GM13976 (cell line): ENCODE results near the gene DLL4.
A peak's percentile ranks its signal among the peaks of the same experiment; 100 is the strongest.

Experiments used
- DNase-seq: peaks from one replicate; pipeline ENCODE4 v3.0.0; 2012; ENCODE audit warnings: low spot score
- in situ Hi-C: fragments of 300-500 bp; cut with MboI; formaldehyde crosslinking; loops from one replicate; pipeline ENCODE4 v1.12.0; 2022; ENCODE audit warnings: low sequenced_read_pairs, mixed read lengths, inconsistent platforms; ENCODE audit not compliant: unreplicated experiment
- TF ChIP-seq, protein P1 (sequence below): IDR thresholded peaks from 2 replicates; pipeline ENCODE4 v1.5.1; 2012; ENCODE audit warnings: borderline replicate concordance, mild to moderate bottlenecking; ENCODE audit not compliant: insufficient read depth; ENCODE audit errors: extremely low read depth, missing control alignments, control extremely low read depth

Gene DLL4

DNA sequence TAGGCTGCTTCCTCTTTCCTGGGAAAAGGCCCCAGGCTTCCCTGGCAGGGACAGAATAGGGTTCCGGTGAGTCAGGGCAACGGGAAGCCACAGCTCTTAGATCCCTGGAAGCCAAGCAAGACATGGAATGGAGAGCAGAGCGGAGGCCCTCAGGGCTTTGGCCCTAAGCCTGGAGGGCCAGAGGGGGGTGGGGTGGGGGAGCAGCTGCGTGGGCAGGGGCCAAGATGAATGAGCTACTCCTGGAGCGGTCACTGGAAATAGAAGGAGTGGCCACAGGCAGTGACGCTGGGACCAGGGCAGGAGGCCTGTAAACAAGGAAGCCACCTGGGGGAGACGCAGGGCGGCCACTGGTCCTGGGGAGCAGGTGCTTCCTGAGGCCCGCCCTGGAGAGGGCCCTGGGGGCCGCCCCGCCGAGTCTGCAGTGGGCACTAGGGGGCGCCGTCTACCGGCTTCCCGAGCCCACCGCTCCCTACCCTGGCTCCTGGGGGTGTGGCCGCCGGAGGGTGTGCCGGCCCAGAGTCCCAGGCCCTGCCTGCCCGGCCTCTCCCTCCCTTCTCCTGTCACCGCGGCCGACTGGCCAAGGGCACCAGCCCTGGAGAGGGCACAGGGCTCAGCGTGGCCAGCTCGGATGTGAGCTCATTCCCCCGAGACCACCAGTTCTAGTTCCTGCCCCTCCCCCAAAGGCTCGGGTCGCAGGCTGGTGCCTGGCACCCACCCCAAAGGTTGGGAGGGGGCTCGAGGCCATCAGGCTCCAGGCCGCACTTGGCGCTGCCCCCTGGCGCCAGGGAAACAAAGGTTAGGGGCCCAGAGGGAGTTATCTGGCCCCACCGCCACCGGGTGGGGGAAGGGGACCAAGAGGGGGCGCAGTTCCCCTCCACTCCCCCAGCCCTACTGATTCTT is 22.8 kb upstream of the DLL4 start:
- TF ChIP-seq, protein P1, sequence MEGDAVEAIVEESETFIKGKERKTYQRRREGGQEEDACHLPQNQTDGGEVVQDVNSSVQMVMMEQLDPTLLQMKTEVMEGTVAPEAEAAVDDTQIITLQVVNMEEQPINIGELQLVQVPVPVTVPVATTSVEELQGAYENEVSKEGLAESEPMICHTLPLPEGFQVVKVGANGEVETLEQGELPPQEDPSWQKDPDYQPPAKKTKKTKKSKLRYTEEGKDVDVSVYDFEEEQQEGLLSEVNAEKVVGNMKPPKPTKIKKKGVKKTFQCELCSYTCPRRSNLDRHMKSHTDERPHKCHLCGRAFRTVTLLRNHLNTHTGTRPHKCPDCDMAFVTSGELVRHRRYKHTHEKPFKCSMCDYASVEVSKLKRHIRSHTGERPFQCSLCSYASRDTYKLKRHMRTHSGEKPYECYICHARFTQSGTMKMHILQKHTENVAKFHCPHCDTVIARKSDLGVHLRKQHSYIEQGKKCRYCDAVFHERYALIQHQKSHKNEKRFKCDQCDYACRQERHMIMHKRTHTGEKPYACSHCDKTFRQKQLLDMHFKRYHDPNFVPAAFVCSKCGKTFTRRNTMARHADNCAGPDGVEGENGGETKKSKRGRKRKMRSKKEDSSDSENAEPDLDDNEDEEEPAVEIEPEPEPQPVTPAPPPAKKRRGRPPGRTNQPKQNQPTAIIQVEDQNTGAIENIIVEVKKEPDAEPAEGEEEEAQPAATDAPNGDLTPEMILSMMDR, result peak; percentile 79
- in situ Hi-C loops, result loop anchor here (25.0 kb wide), 1 partner anchor 106 kb away; no protein-coding TSS in a partner anchor
- DNase-seq, result peak; percentile 88

DNA sequence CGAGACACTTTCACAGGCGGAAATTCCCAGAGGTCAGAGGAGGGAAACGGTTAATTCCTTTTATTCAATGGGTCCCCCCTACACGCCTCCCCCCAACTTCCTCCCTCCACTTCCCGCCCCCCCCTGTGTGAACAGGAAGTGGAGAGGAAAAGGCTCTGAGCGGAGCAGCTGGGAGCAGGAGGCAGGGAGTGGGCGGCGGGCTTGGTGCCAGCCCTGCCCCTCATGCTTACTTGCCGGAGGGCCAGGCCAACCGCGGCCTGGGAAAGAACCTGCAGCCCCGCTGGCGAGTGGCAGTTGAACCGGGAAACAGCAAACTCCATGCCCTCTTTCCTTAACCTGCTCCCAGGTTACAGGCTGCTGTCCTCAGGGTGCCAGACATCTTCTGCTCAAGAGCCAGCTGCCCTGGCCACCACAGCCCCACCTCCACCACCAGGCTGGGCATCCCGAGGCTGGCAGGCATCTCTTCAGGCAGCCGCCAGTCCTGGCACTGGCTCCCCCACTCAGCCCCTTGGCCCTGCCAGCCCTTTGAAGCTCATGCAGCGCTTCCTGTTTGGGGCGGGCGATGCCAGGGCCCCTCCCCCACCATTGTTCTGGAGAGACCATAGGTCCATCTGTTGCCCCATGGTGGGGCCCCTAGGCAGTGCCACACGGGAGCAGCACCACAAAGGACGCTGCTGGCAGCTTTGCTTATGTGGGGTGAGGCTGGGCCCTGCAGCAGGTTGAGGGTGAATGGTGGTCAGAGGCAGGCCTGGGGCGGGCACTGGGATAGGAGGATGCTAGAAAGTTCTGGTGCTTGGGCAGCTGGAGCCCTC is 21.9 kb upstream of the DLL4 start:
- TF ChIP-seq, protein P1, result no peak
- in situ Hi-C loops, result loop anchor here (25.0 kb wide), 1 partner anchor 105 kb away; no protein-coding TSS in a partner anchor
- no peak for DNase-seq

DNA sequence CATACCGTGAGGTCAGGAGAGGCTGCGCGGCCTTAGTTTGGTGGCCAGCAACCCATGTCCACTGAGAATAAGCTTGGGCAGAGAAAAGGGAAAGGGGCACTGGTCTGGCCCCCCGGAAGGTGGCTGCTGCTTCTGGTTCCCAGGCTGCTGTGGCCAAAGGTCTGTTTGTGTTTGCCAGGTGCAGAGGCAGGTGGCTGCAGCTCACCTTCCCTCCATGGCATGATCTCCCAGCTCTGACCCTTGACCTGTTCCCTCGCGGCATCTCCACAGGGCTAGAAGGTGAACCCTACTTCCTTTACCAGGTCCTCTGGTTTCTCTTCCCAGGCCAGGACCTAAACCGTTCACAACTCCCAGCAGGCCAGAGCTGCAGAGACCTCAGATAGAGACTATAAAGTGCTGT is 21.0 kb upstream of the DLL4 start:
- TF ChIP-seq, protein P1, result no peak
- in situ Hi-C loops, result loop anchor here (25.0 kb wide), 1 partner anchor 104 kb away; no protein-coding TSS in a partner anchor
- DNase-seq, result no peak

DNA sequence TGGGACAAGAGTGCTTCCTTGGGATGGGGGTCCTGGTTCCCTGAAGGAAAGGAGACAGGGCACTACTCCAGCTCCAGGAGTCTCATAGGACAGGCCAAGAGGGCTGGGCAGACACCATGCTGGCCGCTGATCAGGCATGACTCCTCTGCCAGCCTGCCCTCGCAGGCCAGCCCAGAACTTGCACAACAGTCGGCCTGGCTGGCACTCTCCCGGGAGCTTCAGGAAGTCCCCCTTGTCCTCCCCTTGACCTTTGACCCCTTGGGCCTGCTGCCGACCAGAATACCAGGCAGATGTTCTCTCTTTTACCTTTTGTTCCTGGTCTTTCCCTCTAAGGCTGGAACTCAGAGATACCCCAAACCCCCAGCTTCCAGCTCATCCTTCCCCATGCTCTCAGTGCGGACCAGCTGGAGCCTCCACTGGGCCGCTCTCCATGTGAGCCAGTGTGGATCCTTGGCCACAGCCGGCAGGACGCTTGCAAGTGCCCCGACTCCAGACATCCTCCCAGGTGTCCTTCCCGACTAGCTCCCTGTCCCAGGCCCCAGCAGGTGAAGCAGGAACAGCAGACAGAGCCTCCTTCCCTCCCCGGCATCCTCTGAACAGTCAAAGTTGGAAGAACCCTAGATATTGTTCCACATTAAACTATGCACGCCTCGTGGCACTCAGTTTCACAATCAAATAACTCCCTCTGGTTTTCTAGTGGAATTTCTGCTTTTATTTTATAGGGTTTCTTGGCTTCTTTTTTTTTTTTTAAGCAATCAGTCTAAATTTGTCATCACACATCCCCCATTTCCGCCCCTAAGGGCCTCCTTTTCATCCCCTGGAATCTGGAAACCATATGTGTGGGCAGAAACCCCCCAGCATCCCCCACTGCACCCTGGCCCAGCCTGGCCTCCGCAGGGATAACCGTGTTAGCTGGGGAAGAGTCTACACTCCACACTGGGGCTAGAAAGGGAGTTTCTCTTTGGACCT is 19.2 kb upstream of the DLL4 start:
- TF ChIP-seq, protein P1, result no peak
- DNase-seq, result no peak
- in situ Hi-C loops, result loop anchor here (25.0 kb wide), 1 partner anchor 102 kb away; no protein-coding TSS in a partner anchor

DNA sequence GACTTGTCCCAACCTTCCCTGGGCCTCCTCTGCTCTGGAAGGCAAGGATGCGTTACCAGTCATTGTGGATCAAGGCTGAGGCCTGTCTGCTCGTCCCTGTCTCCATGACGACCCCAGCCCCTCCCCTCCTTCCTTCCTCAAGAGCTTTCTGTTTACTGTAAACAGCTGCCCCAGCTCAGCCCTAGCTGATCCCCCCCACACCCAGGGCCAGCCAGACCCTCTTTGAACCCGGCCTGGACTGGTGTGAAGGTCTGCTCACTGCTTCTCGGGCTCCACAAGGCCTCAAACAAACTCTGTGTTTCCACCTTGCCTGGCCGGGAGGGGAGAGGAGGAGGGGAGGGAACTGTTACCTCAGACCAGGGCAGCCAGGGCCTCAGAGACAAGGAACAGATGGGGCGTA is 18.0 kb upstream of the DLL4 start:
- DNase-seq, result no peak
- TF ChIP-seq, protein P1, result no peak
- in situ Hi-C loops, result loop anchor here (25.0 kb wide), 1 partner anchor 101 kb away; no protein-coding TSS in a partner anchor
